MG63 (cell line): ENCODE results near the gene CNNM2. TPM values are rescaled to one million over a fixed set of nuclear protein-coding genes. Genes with fewer than 3 reads are reported as not detected.
"Not testable (repeated sequence)": the region's sequence is repeated elsewhere in the genome, so short reads cannot be mapped to it uniquely, and the experiment has no call there.

ENCODE experiments used
- DNase-seq: peaks from one replicate; pipeline ENCODE4 v3.0.0-alpha.2; 2020
- H3K27me3 ChIP-seq: fragments of 250-450 bp; sonication (Bioruptor Pico); 2 replicates; pipeline ENCODE4 v1.5.1; 2020; ENCODE audit warnings: mild to moderate bottlenecking, moderate library complexity
- H3K36me3 ChIP-seq: fragments of 250-450 bp; sonication (Bioruptor Pico); 2 replicates; pipeline ENCODE4 v1.5.1; 2020; ENCODE audit warnings: mild to moderate bottlenecking, moderate library complexity
- H3K4me3 ChIP-seq: fragments of 250-450 bp; sonication (Bioruptor Pico); 2 replicates; pipeline ENCODE4 v1.5.1; 2020; ENCODE audit warnings: mild to moderate bottlenecking, moderate library complexity
- H3K9me3 ChIP-seq: fragments of 250-450 bp; sonication (Bioruptor Pico); 2 replicates; pipeline ENCODE4 v1.5.1; 2020; ENCODE audit warnings: mild to moderate bottlenecking, moderate library complexity
- total RNA-seq: library from RNA; depleted of rRNA; stranded (reverse); fragments of >200 nt; shearing (Covaris generic); gene quantifications from 2 replicates; pipeline ENCODE4 v1.2.3, GENCODE V29; 2014; ENCODE audit warnings: low replicate concordance

CNNM2 gene
- total RNA-seq, 1 experiment from 2014 or later, result 4.9 TPM

DNA sequence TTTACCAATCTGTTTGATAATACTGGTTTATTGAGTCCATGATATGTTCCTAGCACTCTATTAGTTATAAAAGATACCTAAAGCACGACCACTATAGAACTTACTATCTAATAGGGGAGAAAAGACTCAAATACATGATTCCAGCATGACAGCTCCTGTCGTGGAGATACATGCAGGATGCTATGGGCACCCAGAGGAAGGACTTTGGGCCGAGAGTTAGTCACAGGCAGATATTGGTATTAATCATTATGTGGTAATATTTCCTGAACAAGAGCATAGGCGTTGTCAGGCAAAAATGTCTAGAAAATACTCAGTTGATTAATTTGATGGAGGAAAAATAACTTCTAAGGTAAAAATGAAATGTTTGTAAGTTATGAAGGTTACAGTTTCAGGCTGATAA is 31.8 kb downstream of the CNNM2 start:
- Histone ChIP-seq H3K9me3 (no peaks in the 10 kb centered on the region), H3K4me3 (no peak overlapping the region), H3K27me3 (no peaks in the 10 kb centered on the region; the same call in 1 of the 2 replicates), H3K36me3 (no peaks in the 10 kb centered on the region)
- DNase-seq, result no peak

DNA sequence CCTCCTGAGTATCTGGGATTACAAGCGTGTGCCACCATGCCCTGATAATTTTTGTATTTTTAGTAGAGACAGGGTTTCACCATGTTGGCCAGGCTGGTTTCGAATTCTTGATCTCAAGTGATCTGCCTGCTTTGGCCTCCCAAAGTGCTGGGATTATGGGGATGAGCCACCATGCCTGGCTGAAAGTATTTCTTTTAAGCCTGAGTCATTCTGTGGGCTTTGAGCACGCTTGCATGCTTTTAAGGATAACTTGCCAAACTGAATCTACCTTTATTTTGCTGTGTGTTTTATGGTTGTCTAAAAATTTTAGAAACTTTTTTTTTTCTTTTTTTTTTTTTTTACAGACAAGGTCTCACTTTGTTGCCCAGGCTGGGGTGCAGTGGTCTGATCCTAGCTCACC is 33.2 kb downstream of the CNNM2 start:
- Histone ChIP-seq H3K9me3 (no peaks in the 10 kb centered on the region), H3K27me3 (no peaks in the 10 kb centered on the region; the same call in 1 of the 2 replicates), H3K4me3 (no peak overlapping the region), H3K36me3 (no peaks in the 10 kb centered on the region)
- peak; percentile 9 for DNase-seq

DNA sequence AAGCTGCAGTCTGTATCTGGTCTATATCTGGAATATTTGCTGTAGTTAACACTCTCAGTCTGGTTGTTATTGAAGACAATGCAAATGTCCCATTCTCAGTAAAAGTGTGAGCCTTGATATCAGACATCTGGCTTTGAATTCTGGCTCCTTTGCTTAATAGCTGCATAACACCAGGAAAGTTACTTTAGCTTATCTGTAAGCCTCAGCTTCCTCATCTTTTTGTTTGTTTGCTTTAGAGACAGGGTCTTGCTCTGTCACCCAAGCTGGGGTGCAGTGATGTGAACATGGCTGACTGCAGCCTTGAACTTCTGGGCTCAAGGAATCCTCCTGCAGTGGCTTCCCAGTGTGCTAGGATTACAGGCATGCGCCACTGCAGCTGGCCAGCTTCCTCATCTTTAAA is 41.3 kb downstream of the CNNM2 start:
- no peak overlapping the region for H3K4me3 ChIP-seq
- no peak for DNase-seq
- H3K9me3 ChIP-seq, result no peaks in the 10 kb centered on the region
- H3K36me3 ChIP-seq, result no peaks in the 10 kb centered on the region
- H3K27me3 ChIP-seq, result no peaks in the 10 kb centered on the region

DNA sequence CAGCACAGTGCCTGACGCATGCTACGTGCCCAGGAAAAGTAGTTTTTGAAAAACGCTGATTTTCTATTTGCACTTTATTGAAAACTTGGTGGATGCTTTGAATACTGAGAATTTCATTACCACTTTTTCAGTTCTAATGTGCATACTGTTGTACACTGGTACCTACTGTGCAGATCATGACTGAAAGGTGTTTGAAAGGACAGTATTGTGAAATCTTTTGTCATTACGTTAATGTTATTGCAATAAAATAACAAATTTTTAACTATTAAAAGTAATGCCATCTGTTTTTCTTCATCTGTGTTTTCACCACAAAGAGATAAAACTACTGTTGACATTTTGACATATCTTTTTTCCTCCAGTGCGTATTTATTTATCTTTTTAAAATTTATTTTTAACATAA is 42.1 kb downstream of the CNNM2 start:
- Histone ChIP-seq H3K4me3 (no peak overlapping the region), H3K36me3 (no peaks in the 10 kb centered on the region), H3K9me3 (no peaks in the 10 kb centered on the region), H3K27me3 (no peaks in the 10 kb centered on the region)
- no peak for DNase-seq

DNA sequence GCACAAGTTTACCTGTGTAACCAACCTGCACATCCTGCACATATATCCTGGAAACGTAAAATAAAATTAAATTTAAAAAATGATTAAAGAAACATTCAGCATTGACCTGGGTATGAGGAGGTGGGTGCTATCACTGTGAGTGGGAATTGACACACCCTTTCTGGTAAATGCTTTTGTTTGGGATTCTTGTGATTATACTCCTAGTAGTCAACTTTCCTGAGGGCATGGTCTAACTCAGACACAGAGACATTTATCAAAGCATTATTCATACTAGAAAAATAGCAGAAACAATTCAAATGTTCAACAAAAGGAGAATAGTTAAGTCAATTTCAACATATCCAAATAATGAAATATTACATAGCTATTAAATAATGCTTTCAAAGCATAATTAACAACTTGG is 44.2 kb downstream of the CNNM2 start:
- Histone ChIP-seq H3K36me3 (no peaks in the 10 kb centered on the region), H3K4me3 (no peak overlapping the region), H3K27me3 (peaks cover 2% of the 10 kb centered on the region; the same call in 1 of the 2 replicates), H3K9me3 (no peaks in the 10 kb centered on the region)
- DNase-seq, result no peak

DNA sequence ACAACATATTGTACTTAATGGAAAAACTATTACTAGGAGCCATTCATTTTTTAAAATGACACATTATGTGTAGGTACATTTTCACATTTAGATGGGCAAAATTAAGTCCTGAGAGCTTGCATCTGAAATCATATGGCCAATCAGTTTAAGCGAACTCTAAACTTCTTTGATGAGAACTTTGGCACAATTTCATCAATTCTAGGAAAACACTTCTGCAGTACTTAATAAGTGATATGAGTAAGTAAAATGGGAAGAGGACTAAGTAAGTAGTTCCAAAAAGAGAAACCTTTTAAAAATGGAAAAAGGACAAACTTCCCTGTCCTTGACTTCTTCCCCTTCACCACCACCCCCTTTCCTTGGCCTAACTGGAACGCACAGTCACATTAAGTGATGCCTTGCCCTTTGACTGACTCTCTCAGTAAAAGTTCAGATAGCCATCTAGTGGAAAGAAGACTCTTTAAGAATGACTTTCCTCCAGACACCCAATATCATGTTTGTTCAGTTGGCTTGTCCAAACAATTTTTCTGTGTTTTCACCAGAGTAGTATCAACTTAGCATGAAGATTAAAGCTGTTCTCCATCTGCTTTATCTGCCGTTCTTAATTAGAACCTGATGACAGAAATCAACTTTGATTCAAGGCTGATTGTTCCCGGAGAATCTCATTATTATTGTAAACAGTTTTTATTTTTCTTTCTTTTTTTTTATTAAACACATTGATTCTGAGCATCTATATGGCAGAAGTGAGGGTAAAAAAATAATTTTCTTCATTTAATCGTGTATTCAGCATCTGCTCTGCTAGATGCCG is 45.1 kb downstream of the CNNM2 start:
- H3K36me3 ChIP-seq, result no peaks in the 10 kb centered on the region
- DNase-seq, result no peak
- no peaks in the 10 kb centered on the region for H3K9me3 ChIP-seq

DNA sequence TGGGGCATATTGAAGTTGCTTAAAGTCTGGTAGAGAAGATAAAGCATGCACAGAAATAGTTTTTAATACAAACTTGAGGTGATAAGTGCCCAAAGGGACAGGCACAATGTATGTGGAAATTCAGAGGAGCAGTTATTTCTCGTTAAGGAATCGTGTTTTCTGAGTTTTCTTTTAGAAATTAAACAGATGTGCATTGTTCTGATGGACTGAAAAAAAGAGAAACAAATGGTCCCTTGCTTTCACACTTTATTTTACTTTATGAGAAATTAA is 45.6 kb downstream of the CNNM2 start:
- Histone ChIP-seq H3K9me3 (no peaks in the 10 kb centered on the region), H3K4me3 (no peak overlapping the region), H3K27me3 (peaks cover 6% of the 10 kb centered on the region; the same call in 1 of the 2 replicates), H3K36me3 (no peaks in the 10 kb centered on the region)
- DNase-seq, result no peak

More for the DNA sequence above, 45.1 kb downstream of the CNNM2 start:
- Histone ChIP-seq H3K4me3 (no peak overlapping the region), H3K27me3 (peaks cover 6% of the 10 kb centered on the region; the same call in 1 of the 2 replicates)

DNA sequence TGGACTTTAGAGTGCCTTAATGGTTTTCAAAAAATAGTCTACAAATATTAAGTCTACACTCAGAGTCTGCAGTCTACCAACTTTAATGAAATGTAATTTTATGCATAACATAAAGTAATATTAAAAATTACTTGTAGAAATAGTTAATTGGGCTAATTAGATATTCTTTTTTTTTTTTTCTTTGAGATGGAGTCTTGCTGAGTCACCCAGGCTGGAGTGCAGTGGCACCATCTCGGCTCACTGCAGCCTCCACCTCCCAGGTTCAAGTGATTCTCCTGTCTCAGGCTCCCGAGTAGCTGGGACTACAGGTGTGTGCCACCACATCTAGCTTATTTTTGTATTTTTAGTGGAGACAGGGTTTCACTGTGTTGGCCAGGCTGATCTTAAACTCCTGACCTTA is 46.0 kb downstream of the CNNM2 start:
- not testable (repeated sequence) for H3K9me3 ChIP-seq, H3K36me3 ChIP-seq, H3K4me3 ChIP-seq, H3K27me3 ChIP-seq, DNase-seq

DNA sequence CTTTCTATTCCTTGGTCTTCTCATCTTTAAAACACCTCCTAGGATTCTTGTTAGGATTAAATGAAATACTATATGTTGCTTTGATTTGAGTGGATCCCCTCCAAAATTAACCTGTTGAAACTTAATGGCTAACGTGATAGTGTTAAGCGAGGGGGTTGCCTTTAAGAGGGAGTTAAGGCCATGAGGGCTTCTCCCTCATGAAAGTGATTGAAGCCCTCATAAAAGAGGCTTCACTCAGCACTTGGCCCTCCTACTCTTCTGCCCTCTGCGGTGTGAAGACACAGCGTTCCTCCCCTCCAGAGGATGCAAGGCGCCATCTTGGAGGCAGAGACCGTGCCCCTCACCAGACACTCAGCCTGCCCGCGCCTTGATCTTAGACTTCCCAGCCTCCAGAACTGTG is 46.6 kb downstream of the CNNM2 start:
- Histone ChIP-seq H3K4me3 (no peak overlapping the region), H3K27me3 (peaks cover 6% of the 10 kb centered on the region; the same call in 1 of the 2 replicates), H3K36me3 (no peaks in the 10 kb centered on the region), H3K9me3 (no peaks in the 10 kb centered on the region)
- DNase-seq, result no peak

DNA sequence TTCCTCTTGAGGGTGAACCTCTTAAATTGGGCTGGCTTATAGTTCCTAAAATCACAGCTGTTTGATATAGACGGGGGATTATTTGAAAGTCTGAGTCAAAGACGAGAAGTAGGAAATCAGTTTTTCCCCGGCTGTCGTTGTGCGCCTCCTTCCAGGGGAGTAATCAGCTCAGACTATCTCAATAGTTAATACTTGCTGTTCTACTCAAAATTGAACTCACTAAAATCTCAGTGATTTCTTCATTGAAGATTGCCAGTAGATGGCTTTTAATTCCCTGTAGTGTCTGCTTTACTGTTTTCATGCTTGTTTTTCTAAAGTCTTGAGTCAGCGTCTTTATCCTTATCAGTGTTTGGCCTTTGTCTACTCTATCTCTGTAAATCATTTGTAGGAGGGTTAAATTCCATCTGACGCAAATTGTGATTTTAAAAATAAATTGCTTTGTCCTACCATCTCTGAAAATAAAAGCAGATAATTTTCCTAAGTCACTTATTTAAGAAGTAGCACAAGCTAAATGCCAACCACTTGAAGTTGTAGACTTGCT is 47.3 kb downstream of the CNNM2 start:
- DNase-seq, result no peak
- H3K27me3 ChIP-seq, result peaks cover 6% of the 10 kb centered on the region; the same call in 1 of the 2 replicates

DNA sequence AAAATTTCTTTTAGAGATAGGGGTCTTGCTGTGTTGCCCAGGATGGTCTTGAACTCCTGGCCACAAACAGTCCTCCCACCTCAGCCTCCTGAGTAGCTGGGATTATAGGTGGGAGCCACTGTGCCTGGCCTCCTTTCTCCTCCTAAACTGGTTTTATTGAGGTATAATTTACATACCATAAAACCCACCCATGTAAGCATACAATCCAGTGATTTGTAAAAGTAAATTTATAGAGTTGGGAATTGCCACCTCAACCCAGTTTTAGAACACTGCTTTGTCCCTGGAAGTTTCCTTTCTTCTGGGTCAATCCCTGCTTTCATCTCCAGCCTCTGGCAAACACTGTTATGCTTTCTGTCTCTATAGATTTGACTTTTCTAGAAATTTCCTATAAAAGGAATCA is 49.0 kb downstream of the CNNM2 start:
- no peaks in the 10 kb centered on the region for H3K36me3 ChIP-seq
- peaks cover 6% of the 10 kb centered on the region; the same call in 1 of the 2 replicates for H3K27me3 ChIP-seq
- DNase-seq, result no peak
- no peaks in the 10 kb centered on the region for H3K9me3 ChIP-seq
- H3K4me3 ChIP-seq, result no peak overlapping the region

More for the DNA sequence above, 47.3 kb downstream of the CNNM2 start:
- Histone ChIP-seq H3K9me3 (no peaks in the 10 kb centered on the region), H3K4me3 (no peak overlapping the region), H3K36me3 (no peaks in the 10 kb centered on the region)

DNA sequence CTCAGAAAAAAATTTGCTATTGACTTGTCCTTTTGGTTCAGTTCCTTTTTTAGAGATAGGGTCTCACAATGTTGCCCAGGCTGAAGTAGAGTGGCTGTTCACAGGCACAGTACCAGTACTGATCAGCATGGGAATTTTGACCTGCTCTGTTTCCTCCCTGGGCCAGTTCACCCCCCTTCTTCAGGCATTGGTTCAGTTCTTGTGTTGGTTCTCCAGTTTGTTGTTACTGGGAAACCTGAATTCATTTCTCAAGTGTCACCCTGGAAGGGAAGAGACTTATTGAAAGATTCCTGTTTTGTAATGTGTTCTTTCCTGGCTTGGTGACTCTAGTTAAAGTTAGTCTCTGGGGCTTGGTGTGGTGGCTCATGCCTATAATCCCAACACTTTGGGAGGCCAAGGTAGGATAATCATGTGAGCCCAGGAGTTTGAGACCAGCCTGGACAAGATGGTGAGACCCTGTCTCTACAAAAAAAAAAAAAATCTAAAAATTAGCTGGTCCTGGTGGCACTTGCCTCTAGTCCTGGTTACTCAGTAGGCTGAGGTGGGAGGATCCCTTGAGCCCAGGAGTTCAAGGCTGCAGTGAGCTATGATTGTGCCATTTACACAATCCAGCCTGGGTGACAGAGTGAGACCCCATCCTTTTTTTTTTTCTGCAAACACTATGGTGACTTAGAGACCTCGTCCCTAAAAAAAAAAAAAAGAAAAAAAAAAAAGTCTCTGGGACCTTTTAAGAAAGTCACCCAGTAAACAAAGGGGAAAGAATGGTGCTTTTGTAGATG is 52.7 kb downstream of the CNNM2 start:
- no peaks in the 10 kb centered on the region for H3K36me3 ChIP-seq

DNA sequence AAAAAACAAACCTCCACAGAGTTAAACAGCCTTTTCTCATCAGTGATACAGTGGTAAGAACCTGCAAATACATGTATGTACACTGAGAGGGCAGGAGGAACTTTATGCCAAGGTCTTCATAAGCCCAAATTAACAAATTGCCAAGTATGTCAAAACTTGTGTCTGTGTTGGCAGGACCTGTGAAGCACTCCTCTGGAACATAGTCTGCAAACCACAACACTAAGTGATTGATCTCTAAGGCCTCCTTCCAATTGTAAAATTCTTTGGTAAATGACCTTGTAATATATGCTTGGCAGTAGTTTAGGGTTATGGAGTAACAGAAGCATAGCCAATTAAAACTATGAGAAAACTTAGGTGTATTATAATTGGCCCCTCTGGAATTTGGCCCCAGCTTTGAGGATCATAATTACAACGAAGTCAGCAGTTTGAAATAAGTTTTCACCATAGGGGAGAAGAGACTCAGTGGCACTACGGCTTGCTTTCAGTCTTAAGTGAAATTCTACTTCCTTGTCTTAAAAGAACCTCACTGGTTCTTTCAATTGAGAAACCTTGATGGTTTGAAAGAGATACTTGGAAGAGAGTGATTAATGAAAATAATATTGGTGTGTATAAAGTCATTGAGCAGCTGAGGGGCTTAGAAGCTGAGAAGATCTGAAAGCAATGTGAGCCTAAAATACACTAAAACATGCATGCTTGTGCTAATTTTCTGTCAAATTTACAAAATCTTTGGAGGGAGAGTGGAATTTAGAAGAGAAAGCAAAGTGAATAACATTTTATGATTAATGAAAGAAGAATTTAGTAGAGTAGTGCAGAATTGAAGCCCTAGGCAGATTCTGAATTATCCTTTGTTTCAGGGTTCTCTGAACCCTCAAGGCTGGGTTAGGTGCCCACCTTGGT is 57.6 kb downstream of the CNNM2 start:
- DNase-seq, result no peak
- Histone ChIP-seq H3K4me3 (no peak overlapping the region), H3K36me3 (no peaks in the 10 kb centered on the region), H3K9me3 (no peaks in the 10 kb centered on the region), H3K27me3 (peaks cover 4% of the 10 kb centered on the region; the same call in 1 of the 2 replicates)

More for the DNA sequence above, 52.7 kb downstream of the CNNM2 start:
- DNase-seq, result no peak
- no peaks in the 10 kb centered on the region for H3K9me3 ChIP-seq
- peaks cover 6% of the 10 kb centered on the region; the same call in 1 of the 2 replicates for H3K27me3 ChIP-seq
- H3K4me3 ChIP-seq, result no peak overlapping the region

DNA sequence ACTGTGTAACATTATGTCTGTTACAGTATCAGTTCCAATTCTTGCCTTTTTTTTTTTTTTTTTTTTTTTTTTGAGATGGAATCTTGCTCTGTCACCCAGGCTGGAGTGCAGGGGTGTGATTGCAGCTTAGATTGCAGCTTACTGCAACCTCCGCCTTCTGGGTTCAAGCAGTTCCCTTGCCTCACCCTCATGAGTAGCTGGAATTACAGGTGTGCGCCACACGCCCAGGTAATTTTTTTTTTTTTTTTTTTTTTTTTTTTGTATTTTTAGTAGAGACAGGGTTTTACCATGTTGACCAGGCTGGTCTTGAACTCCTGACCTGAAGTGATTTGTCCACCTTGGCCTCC is 58.3 kb downstream of the CNNM2 start:
- not testable (repeated sequence) for H3K4me3 ChIP-seq, H3K9me3 ChIP-seq, H3K36me3 ChIP-seq, H3K27me3 ChIP-seq, DNase-seq

DNA sequence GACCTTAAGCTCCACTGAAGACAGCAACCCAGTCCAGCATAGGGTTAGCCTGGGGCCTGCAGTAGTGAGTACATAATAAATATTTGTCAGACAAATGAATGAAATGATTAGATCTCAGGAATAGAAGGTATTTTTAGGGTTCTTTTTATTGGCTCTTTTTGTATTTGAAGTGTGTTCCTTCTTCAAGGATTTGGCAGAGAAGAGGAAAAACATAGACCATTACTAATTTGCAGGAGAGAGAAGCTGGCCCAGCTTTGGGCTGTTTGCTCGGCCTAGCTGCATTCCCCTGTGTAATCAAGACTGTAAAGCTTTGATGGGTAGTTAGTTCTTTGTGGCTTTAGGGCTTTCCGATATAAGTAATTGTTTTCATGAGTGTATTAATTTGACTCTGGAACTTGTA is 64.2 kb downstream of the CNNM2 start:
- DNase-seq, result no peak
- no peaks in the 10 kb centered on the region for H3K36me3 ChIP-seq
- H3K27me3 ChIP-seq, result peaks cover 4% of the 10 kb centered on the region
- no peaks in the 10 kb centered on the region for H3K9me3 ChIP-seq
- no peak overlapping the region for H3K4me3 ChIP-seq

DNA sequence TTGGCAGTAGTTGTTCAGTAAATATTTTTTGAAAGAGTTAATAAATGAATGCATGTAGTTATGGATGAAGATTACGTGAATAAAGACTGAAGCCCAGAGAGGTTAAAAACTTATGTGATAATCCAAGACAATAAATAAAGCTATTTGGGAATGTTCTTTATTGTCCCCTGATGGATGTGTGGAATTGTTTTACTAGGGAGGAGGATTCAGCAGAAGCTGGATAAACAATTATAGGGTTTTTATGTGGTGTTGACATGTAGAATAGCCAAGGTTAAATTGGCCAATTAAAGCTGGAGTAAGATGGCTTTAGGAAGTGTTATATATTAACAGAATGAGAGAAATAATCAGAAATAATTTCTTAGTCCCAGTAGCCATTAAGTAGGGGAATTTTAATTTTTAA is 66.0 kb downstream of the CNNM2 start:
- H3K27me3 ChIP-seq, result no peaks in the 10 kb centered on the region; the same call in 1 of the 2 replicates
- H3K9me3 ChIP-seq, result no peaks in the 10 kb centered on the region
- H3K4me3 ChIP-seq, result no peak overlapping the region
- no peaks in the 10 kb centered on the region for H3K36me3 ChIP-seq
- no peak for DNase-seq

DNA sequence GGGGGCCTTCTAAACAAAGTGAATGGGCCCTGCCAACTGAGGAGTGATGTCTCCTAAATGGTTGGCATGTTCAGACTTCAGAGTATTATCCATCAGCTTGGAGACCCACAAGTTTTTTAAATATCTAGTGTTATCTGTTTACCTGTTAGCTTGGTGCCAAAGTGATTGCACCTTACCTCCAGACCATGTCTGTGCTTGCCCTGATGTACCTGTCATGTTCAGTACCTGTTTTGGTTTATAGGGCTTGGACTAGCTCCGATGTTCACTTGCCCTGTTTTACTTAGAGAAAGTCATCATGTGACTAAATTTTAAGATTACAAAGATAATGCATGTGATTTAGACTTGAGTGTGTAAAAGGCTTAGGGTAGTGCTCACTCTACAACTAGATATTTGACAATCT is 67.7 kb downstream of the CNNM2 start:
- Histone ChIP-seq H3K27me3 (no peaks in the 10 kb centered on the region; the same call in 1 of the 2 replicates), H3K4me3 (no peak overlapping the region), H3K36me3 (no peaks in the 10 kb centered on the region), H3K9me3 (no peaks in the 10 kb centered on the region)
- no peak for DNase-seq
